GM12864 (cell line): Measurements from ENCODE around the gene ADPRS.

Source experiments
- DNase-seq: peaks from one replicate; pipeline ENCODE4 v3.0.0-alpha.2; 2011; ENCODE audit warnings: low read depth
- H3K4me3 ChIP-seq: 2 replicates; pipeline ENCODE4 v1.5.1; 2011; ENCODE audit warnings: mild to moderate bottlenecking, low read depth, low read length, control low read depth
- CTCF ChIP-seq: IDR thresholded peaks from 2 replicates; pipeline ENCODE4 v1.5.1; 2011; ENCODE audit warnings: low read depth, mild to moderate bottlenecking, moderate library complexity, low read length, control low read depth, inconsistent platforms; ENCODE audit errors: missing control alignments

The ADPRS gene

DNA sequence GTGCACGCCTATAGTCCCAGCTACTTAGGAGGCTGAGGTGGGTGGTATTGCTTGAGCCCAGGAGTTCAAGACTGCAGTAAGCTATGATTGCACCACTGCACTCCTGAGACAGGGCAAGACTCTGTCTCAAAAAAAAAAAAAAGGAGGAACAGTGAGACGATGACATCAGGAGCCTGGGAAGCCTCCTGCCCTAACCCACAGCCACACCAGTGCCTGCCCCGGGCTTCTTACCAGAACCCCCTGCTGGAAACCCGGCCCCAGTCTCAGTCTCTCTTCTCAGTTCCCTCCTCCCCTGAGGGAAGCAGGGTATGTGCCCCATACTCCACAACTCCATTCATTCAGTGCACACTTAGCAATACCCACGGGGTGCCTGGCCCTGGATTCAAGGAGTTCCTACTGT, 27.2 kb downstream of the ADPRS start:
- TF ChIP-seq CTCF, result no peak
- no peak for DNase-seq
- no peak overlapping the region for H3K4me3 ChIP-seq

GRCh38 chr1:36116901-36117300, 28.2 kb downstream of the ADPRS start:
- H3K4me3 ChIP-seq, result no peak overlapping the region
- DNase-seq, result no peak
- no peak for TF ChIP-seq CTCF

DNA sequence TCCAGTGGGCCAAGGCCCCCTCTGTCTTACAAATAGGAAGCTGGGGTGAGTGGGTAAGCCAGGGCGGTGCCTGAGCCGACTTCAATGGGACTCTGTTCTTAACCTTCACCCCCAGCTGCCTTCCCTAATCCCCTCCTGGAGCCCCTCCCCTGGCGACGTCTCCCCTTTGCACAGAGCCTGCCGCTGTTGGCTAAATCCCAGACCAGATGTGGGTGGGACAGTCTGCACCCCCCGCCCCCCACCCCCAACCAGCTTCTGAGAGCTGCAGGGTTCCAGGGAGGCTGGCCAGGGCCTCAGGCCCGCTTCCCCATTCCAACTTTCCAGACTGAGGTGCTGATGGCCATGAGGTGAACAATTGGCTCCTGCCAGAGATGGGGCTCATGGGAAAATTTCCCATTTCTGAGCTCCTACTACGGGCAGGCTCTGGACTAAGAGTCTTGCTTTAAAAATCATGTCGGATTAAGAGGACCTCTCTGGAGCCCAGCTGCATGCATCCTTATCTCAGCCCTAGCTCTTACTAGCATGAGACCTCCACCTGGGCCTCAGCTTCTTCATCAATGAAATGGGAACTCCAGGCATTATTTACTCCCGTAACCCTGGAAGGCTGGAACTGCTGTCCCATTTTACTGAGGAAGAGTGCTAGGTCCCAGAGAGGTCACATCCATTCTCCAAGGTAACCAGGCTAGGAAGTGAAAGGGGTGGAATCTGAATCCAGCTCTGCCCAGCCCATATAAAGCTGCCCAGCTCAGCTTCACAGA, 29.9 kb downstream of the ADPRS start:
- H3K4me3 ChIP-seq, result no peak overlapping the region
- no peak for TF ChIP-seq CTCF
- DNase-seq, result no peak

DNA sequence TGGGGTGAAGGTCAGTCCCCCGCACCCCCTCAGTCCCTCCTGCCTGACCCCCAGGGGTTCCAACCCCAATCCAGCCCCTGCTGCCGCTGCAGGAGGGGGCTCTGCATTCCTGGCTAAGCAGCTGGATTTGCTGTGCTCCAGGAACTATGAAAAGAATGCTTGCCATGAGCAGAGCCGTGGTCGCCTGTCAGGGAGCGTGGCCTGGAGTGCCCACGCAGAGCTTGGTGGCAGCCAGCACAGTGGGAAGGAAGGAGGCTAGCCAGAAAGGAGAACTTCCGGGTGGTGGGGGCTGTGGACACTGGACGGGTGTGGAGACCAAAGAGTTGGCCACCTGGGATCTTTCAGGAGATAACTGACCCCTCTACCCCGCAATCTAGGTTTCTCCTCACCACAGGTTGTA, 30.8 kb downstream of the ADPRS start:
- no peak for TF ChIP-seq CTCF
- H3K4me3 ChIP-seq, result no peak overlapping the region
- no peak for DNase-seq

DNA sequence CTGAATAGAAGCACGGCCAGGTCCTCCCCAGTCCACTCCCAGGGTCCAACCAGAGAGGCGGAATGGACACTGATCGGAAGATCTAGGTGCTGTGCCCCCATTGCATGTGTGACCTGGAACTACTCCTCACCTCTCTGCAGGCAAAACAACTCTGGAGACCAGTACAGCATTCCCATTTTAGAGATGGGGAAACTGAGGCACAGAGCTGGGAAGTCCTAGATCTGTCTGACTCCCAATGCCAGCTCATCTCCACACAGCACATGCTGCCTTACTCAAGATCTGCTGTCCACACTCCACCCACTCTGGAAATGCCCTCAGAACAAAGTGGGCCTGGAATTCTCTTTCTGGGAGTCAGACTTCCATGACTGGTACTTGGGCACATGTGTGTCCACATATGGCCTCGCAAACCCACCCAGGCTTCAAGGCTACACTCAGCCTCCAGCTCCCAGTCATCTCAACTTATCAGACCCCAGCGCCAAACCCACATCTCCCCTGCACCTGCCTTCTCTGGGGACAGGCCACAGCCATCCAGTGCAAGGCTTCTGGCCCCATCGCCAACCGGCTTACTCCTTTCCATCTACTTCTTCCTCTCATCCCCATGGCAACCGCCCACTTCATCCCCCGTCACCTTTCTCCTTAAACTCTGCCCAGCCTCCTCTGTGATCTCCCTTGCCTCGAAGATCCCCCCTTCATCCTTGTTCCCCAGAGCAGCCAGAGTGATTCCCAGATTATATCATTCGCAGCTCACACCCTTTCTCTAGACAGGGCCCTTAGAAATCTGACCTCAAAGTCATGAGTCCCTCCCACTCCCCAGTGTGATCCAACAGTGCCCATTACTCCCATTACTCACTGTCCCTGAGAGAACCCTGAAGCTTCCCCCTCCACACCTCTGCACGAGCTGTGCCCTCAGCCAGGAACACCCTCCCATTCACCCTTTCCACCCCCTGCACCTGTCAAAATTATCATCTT, 33.7 kb downstream of the ADPRS start:
- no peak overlapping the region for H3K4me3 ChIP-seq
- TF ChIP-seq CTCF, result no peak
- DNase-seq, result no peak

DNA sequence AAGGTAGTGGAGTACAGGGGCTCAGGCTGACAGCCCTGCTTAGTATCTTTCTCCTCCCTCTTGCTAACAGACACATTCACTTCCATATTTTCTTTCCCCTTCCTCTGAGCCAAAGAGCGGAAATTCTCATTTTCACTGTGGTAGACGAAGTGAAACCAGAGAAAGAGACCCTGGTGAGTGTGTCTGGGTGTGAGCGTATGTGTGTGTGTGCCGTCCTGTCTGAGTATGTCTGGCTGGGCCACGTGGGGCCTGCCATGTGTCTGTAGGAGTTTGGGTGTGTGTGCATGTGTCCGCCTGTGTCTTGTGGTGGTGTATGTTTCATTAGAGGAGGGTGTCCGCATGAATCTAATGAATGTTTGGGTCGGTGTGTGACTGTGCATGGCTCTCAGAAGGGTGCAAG, 34.7 kb downstream of the ADPRS start:
- TF ChIP-seq CTCF, result no peak
- DNase-seq, result peak; percentile 47
- H3K4me3 ChIP-seq, result no peak overlapping the region
